Lower leg skin (tissue), 3 donors: ENCODE results near the gene GNL1.

Experiments
- POLR2A ChIP-seq, 2 donors: fragments of 450-650 bp; IDR thresholded peaks; one replicate each; pipeline ENCODE4 v1.6.1; 2016 to 2017; ENCODE audit warnings: antibody characterized with exemption in 2 of 2, mild to moderate bottlenecking in 1 of 2, moderate library complexity in 1 of 2
- TF ChIP-seq, protein P1 (sequence below), 3 donors: fragments of 450-650 bp; IDR thresholded peaks; one replicate each; pipeline ENCODE4 v1.5.1; 2016; ENCODE audit warnings: antibody characterized with exemption in 3 of 3, mild to moderate bottlenecking in 3 of 3, moderate library complexity in 2 of 3

DNA sequence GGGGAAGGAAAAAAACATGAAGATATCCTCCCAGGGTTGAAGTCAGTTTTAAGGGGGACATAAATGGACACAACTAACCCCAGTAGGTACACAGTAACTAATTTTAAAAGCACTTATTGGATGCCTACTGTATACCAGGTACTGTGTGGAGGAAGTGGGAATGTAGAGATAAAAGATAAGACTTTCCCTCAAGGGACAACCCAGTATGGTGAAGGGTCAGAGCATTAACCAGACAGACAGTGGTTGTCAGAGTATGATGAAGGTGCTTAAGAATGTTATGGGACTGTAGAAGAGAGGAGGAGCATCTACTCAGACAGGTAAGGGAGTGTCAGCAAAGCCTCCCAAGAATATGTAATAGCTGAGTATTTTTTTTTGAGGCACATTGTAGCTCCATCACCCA is 15.9 kb upstream of the GNL1 start:
- TF ChIP-seq, protein P1, sequence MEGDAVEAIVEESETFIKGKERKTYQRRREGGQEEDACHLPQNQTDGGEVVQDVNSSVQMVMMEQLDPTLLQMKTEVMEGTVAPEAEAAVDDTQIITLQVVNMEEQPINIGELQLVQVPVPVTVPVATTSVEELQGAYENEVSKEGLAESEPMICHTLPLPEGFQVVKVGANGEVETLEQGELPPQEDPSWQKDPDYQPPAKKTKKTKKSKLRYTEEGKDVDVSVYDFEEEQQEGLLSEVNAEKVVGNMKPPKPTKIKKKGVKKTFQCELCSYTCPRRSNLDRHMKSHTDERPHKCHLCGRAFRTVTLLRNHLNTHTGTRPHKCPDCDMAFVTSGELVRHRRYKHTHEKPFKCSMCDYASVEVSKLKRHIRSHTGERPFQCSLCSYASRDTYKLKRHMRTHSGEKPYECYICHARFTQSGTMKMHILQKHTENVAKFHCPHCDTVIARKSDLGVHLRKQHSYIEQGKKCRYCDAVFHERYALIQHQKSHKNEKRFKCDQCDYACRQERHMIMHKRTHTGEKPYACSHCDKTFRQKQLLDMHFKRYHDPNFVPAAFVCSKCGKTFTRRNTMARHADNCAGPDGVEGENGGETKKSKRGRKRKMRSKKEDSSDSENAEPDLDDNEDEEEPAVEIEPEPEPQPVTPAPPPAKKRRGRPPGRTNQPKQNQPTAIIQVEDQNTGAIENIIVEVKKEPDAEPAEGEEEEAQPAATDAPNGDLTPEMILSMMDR (IDR thresholded peaks at IDR 0.05), result no peak
- no peak for TF ChIP-seq POLR2A (IDR thresholded peaks at IDR 0.05)
